ENCODE measurements around the gene FAF1.

FAF1 gene

GRCh38 chr1:50488876-50489275 lies 471.2 kb downstream of the FAF1 start:
- DNase-seq (ENCODE audit: low read depth): no peak

DNA sequence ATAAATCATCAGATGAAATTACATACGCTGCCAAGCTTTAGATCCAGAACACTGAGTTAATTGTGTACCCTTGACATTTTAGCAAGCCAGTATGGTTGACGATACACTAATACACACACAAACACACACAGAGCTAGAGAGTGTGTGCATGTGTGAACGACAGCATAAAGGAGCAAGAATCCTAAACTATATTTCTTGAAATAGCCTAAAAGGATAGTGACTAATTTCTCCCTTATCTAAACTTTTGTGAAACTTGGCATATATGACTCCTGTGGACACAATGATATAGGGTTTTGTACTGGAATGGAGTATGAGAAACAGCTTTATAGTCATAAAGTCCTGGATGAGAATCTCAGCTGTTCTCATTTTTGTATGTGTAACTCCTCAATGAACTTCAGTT lies 471.7 kb downstream of the FAF1 start:
- DNase-seq (ENCODE audit: low read depth): no peak

- DNase-seq (ENCODE audit: low read depth): no peak
These were observed 472.3 kb downstream of the FAF1 start for GRCh38 chr1:50487725-50488124.

DNA sequence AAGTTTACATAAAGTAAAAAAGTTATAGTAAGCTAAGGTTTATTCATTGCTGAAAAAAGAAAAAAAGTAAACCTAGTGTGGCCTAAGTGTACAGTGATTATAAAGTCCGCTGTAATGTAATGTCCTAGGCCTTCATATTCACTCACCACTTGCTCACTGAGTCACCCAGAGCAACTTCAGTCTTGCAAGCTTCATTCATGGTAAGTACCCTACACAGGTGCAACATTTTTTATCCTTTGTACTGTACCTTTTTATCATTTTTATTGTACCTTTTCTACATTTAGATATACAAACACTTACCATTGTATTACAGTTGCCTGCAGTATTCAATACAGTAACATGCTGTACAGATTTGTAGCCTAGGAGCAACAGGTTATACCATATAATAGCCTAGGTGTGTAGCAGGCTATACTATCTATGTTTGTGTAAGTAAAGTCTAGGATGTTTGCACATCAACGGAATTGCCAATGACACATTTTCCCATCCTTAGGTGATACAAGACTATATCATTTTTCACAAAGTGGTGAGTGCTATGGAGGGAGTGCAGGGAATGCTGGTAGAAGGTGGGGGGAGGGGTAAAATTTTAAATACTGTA lies 478.8 kb downstream of the FAF1 start:
- DNase-seq (ENCODE audit: low read depth): no peak

GRCh38 chr1:50476800-50477199 lies 483.3 kb downstream of the FAF1 start:
- DNase-seq (ENCODE audit: low read depth): no peak

GRCh38 chr1:50474859-50475809 lies 484.9 kb downstream of the FAF1 start:
- peak; percentile 8 for DNase-seq (ENCODE audit: low read depth)

- DNase-seq (ENCODE audit: low read depth): no peak
These were observed 486.6 kb downstream of the FAF1 start for GRCh38 chr1:50473513-50473912.

DNA sequence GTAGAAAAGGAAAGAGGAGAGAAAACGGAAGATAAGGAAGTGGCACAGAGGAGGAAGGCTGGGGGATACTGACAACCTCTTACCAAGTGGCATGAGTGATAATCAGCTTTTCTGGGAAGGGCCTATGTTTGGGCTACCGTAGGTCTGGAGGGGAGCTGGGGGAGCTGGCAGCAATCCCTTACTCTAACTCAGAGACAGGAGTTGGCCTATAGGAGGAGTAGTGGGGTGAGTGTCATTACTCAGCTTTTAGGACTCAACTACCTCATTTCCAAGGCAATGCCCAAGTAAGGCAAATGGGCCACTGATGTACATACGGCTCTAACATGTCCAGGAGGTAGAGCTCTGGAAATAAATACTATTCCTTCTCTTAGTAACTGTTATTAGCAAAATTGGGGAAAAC lies 488.1 kb downstream of the FAF1 start:
- no peak for DNase-seq (ENCODE audit: low read depth)

DNA sequence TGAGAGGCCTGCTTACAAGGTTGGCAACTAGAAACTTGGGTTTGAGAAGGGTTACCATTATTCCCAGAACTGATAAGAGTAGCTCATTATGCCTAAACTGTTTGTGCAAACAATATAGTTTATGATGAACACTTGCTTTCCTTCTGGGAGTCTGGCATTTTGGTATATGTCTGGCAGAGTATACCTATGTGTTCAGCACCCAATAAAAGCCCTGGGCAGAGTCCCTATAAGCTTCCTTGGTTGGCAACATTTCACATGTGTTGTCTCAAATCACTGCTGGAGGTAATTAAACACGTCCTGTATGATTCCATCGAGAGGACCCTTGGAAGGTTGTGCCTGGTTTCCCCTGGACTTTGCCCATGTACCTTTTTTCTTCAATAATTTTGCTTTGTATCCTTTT lies 497.1 kb downstream of the FAF1 start:
- no peak for DNase-seq (ENCODE audit: low read depth)

DNA sequence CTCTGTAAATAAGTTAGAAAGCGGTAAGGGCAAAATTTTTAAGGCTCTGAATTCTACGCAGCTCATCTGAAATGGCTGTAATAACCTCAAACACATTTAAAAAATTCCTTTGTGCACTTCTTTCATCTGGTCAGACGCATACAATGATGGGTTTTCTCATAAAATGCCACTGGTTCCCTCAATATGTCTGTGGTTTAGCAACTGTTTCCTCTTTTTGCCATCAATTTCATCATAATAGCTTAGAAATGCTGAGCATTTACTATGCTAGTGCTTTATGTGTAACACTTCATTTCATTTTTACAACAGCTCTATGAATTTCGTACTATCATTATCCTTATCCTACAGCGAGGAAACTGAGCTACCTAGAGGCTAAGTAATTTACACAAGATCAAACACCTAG lies 501.6 kb downstream of the FAF1 start:
- peak; percentile 14 for DNase-seq (ENCODE audit: low read depth)

DNA sequence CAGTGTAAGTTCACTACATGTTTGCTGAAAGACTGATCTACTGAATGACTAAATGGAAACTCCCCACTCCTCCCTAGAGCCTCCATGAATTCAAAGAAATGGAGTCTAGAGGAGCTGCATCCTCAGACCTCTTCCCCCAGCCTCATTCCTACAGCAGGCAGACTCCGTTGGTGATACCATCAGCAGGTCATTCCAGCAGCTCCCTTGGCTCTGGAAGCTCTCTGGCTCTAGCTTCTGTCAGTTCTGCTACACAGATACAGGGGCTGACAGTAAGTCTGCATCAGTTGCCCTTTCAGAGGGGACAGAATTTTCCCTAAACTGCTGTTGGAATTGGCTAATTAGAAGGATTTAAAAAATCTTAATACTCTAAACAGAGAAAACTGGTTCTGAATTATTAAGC lies 505.2 kb downstream of the FAF1 start:
- no peak for DNase-seq (ENCODE audit: low read depth)

DNA sequence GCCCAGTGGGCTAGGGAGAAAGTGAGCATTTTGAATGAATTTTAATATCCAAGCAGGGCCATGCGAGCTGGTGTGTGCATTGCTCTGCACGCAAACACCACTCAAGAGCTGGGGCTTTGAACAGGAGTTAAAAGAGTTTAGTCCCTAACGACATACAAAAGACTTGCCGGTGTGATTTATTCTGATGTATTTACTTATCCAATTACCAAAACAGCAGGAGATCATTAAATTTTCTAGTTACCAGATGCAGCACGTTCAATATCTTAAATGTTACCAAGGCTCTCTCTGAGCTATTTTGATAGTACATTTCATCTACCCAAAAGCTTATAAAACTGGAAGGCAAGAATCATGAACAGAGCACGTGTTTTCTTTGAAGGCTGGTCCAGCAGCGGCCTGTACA lies 506.8 kb downstream of the FAF1 start:
- DNase-seq (ENCODE audit: low read depth): no peak

DNA sequence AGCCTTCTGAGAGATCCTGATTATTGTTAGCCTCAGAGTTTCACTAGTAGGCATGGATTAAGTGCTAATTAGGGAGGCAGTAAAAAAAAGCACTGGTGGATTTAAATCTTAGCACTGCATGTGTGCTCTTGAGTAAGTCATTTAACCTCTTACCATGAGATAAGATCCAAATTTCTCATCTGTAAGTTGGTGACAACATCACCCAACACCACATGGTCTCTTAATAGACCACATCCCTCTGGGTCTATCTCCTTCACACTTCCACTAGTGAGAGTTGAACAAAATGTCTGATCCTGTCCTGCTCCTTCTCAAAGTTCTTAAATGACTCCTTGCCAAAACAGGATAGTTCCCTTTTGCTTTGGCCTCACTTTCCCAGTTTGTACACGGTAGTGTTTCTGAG lies 507.4 kb downstream of the FAF1 start:
- no peak for DNase-seq (ENCODE audit: low read depth)

- no peak for DNase-seq (ENCODE audit: low read depth)
These were observed 509.0 kb downstream of the FAF1 start for GRCh38 chr1:50450861-50451653.

GRCh38 chr1:50447961-50448360 lies 512.1 kb downstream of the FAF1 start:
- peak; percentile 30 for DNase-seq (ENCODE audit: low read depth)

DNA sequence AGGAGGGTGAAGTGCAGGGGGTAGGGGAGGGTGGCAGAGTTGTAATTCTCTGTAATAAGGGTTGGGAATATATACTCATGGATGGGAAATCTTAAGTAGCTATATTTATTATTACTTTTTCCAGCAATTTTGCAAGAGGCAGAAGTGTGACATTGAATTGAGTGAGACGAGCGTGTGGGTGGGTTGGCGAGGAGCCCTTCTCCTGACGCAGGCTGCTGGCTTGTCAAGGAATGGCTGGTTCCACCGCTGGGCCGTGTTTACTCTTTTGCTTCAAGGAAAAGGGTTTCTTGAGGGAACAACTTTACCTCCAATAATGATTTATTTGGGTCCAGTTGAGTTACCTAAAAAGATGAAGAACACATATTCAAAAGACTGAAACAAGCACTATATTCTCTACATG lies 518.9 kb downstream of the FAF1 start:
- no peak for DNase-seq (ENCODE audit: low read depth)

GRCh38 chr1:50438945-50439344 lies 521.1 kb downstream of the FAF1 start:
- peak; percentile 45 for DNase-seq (ENCODE audit: low read depth)

DNA sequence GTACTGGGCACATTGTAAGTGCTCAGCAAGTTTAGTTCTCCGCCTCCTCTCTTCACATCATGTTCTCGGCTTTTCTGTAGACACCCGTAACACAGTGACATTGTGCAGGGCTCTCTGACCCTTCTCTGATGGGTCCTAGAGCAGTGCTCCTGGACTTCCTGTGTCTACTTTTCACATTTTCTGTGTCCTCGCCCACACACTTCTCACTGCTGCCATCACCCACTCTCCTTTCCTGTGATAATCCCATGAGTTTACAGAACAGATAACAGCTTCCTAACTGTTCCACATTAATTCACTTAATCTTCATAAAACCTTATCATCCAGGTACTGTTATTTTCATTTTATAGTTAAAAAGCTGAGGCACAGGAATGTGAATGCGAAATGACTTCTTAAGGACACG lies 523.6 kb downstream of the FAF1 start:
- no peak for DNase-seq (ENCODE audit: low read depth)

- no peak for DNase-seq (ENCODE audit: low read depth)
These were observed 530.1 kb downstream of the FAF1 start for GRCh38 chr1:50430010-50430405.

DNA sequence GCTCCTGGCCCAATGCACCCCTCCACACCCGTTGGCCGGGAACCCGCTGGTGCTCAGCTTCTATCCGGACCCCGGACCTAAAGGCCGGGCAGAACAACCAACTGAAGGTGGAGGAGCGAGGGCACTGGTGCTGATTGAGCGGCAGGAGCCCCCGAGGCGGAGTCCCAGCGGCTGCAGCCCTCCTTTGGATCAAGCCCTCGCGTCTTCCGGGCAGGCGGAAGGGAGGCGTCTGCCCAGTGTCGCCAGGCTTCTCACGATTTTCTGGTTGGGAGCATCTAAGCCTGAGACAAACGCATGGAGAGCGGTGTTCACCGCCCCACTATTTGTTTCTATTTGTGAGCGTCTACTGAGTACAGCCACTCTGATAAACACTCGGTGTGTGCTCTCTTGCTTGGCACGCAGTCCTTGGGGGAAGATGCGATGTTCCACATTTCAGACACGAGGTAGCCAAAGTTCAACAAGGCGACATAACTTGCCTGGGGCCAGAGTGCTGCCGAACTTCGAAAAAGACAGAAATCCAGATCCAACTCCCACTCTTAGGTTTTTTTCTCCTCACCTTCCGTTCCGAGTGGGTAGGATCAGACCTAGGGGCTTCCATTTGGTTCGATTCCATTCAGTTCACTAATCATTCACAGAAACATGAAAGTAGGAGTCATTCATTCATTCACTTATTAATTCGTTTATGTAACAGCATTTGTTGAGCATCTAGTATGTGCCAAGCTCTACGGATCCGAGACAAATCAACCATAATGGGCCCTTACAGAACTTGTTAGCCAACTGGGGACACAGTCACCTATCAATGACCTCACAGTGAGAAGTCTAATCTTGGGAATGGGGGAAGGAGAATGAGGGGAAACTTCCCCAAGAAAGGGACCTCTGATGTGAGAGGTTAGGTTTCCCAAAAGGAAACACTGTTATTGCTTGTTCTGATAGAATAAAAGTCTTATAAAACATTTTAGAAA lies 532.0 kb downstream of the FAF1 start:
- DNase-seq (ENCODE audit: low read depth): no peak

DNA sequence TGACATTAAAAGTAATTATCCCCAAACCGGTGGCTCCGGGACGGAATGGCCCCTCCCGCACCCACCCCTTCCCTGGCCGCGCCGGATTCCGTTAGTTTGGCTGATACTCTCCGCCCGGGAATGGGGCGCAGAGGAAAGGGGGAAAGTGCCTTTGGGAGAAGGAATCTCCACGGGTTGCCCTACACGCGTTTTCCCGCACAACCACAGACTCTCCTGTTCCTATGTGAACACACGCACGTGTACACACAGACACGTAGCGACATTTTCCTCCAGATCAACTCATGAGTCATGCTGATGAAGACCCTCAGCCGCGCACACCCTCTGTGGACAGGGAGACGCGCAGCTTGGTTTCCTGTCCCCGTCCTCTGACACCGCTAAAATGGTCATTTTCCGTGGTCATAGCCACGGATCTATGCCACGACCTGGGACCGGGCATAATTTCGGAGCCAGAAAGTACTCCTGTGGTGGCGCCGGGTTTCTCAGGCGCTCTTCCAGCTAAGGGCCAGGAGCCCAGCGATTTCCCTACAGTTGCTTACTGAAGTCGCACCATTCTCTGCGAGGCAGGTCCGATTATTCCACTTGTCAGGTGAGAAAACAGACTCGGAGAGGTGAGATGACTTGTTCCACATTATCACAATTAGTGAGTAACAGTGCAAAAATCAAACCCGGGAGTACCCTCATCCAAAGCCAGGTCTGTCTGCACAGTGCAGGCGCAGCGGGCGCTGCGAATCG lies 532.8 kb downstream of the FAF1 start:
- DNase-seq (ENCODE audit: low read depth): no peak

Measured in EH (cell line).